Activated B cell treated with CpG ODN at 0.5 μM for 24 hours (primary cell): ENCODE measurements around the gene TBX21. TPM values are rescaled to one million over a fixed set of nuclear protein-coding genes. Genes with fewer than 3 reads are reported as not detected.
A peak's percentile ranks its signal among the peaks of the same experiment; 100 is the strongest.

Source experiments
- ATAC-seq: fragments of 200-7000 bp; cut with Tn5 transposase; one replicate; pipeline ENCODE4 v1.10.0; 2021; ENCODE audit warnings: low read depth, mild to moderate bottlenecking, moderate library complexity
- CTCF ChIA-PET: fragments of 350-600 bp; sonication (Branson Sonifier 250); formaldehyde crosslinking; loops from one replicate; lab custom pipeline; 2021; ENCODE audit warnings: antibody characterized with exemption; lab: Charles Lee
- POLR2A ChIA-PET: fragments of 350-600 bp; sonication (Branson Sonifier 250); formaldehyde crosslinking; loops from one replicate; lab custom pipeline; 2021; ENCODE audit warnings: antibody characterized with exemption; lab: Charles Lee
- DNase-seq: peaks from one replicate; pipeline ENCODE4 v3.0.0; 2022
- H3K27ac Mint-ChIP-seq: one replicate; pipeline ENCODE4 v1.8.0; 2020; ENCODE audit warnings: mixed read lengths
- H3K27me3 Mint-ChIP-seq: one replicate; pipeline ENCODE4 v1.8.0; 2021; ENCODE audit warnings: mixed read lengths
- H3K36me3 Mint-ChIP-seq: one replicate; pipeline ENCODE4 v1.8.0; 2021; ENCODE audit warnings: low read depth, mixed read lengths
- H3K4me1 Mint-ChIP-seq: one replicate; pipeline ENCODE4 v1.8.0; 2021; ENCODE audit warnings: mixed read lengths
- H3K4me3 Mint-ChIP-seq: one replicate; pipeline ENCODE4 v1.8.0; 2020; ENCODE audit warnings: mild to moderate bottlenecking, mixed read lengths
- H3K9me3 Mint-ChIP-seq: one replicate; pipeline ENCODE4 v1.8.0; 2020; ENCODE audit warnings: mixed read lengths
- intact Hi-C: fragments of 100-400 bp; cut with micrococcal nuclease; formaldehyde crosslinking; loops from one replicate; pipeline ENCODE4 v1.15.1; 2024
- total RNA-seq: library from RNA; stranded (reverse); gene quantifications from 2 replicates; pipeline ENCODE4 v1.2.3, GENCODE V29; 2022
- TF ChIP-seq, protein P1 (sequence below): fragments of 200-600 bp; IDR thresholded peaks from one replicate; pipeline ENCODE4 v1.8.0; 2022; ENCODE audit warnings: antibody characterized with exemption, mild to moderate bottlenecking

Gene TBX21
- total RNA-seq, 1 donor from 2014 or later: 3.8 TPM

DNA sequence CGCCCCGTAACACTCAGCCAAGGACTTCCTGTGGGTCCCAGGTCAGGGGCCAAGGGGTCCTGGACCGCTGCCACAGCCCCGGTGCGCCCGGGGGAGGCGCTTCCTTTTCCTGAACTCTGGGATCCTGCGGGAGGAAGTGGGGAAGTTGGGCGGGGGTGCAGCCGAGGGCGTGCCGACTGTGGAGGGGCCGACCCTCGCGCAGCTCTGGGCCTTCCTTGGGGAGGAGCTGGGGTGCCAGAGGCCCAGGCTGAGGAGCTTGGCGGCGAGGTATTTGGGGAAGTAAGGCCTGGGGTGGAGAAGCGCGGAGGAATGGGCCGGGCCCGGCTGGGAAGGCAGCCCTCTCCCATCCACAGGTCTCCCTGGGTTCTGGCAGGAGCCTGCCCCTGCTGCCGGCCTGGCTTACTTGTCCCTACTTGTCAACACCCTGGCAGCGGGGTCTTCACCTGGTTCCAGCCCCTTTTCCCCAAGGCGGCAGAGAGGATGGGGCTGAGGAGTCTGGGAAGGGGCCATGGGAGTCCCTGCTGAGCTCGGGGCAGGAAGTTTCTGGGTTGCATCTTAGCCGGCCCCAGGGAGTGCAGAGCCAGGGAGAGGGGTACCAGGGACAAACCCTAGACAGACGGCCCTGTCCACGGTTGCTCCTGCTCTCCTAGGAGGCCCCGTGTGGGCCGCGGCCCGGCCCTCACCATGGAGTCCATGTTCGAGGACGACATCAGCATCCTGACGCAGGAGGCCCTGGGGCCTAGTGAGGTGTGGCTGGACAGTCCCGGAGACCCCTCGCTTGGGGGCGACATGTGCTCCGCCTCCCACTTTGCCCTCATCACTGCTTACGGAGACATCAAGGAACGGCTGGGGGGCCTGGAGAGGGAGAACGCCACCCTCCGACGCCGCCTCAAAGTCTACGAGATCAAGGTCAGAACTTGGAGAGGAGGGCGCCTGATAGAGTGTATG is 37.3 kb upstream of the TBX21 start:
- H3K4me1 Mint-ChIP-seq: peaks cover 42% of the 10 kb centered on the region
- DNase-seq (peak; percentile 18), ATAC-seq (no peak)
- intact Hi-C loops: no loop called here
- H3K9me3 Mint-ChIP-seq: no peaks in the 10 kb centered on the region
- TF ChIP-seq, protein P1, sequence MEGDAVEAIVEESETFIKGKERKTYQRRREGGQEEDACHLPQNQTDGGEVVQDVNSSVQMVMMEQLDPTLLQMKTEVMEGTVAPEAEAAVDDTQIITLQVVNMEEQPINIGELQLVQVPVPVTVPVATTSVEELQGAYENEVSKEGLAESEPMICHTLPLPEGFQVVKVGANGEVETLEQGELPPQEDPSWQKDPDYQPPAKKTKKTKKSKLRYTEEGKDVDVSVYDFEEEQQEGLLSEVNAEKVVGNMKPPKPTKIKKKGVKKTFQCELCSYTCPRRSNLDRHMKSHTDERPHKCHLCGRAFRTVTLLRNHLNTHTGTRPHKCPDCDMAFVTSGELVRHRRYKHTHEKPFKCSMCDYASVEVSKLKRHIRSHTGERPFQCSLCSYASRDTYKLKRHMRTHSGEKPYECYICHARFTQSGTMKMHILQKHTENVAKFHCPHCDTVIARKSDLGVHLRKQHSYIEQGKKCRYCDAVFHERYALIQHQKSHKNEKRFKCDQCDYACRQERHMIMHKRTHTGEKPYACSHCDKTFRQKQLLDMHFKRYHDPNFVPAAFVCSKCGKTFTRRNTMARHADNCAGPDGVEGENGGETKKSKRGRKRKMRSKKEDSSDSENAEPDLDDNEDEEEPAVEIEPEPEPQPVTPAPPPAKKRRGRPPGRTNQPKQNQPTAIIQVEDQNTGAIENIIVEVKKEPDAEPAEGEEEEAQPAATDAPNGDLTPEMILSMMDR: no peak
- H3K4me3 Mint-ChIP-seq: peak overlapping the region; percentile 84
- ChIA-PET CTCF (interaction anchor here (1.0 to 4.8 kb wide), 2 partner anchors 9 to 31 kb away, joined by 3 to 19 read pairs; no protein-coding TSS in a partner anchor), POLR2A (interaction anchor here (0.6 to 2.3 kb wide), 5 partner anchors 25 to 1209 kb away, joined by 3 to 10 read pairs (median 4); partner anchors contain the start of gene TBX21)
- H3K36me3 Mint-ChIP-seq: no peaks in the 10 kb centered on the region
- H3K27me3 Mint-ChIP-seq: no peaks in the 10 kb centered on the region
- peak overlapping the region; percentile 69 for H3K27ac Mint-ChIP-seq

GRCh38 chr17:47696717-47697642 is 36.1 kb upstream of the TBX21 start:
- ATAC-seq: no peak
- H3K27me3 Mint-ChIP-seq: no peaks in the 10 kb centered on the region
- peak overlapping the region; percentile 43 for H3K27ac Mint-ChIP-seq
- no peaks in the 10 kb centered on the region for H3K36me3 Mint-ChIP-seq
- no peak overlapping the region for H3K4me3 Mint-ChIP-seq
- intact Hi-C loops: no loop called here
- H3K9me3 Mint-ChIP-seq: no peaks in the 10 kb centered on the region
- peaks cover 45% of the 10 kb centered on the region for H3K4me1 Mint-ChIP-seq
- DNase-seq: peak; percentile 15
- ChIA-PET POLR2A (interaction anchor here (0.6 to 1.1 kb wide), 2 partner anchors 28 to 48 kb away, joined by 3 to 5 read pairs; no protein-coding TSS in a partner anchor), CTCF (interaction anchor here (0.8 to 5.2 kb wide), 7 partner anchors 9 to 44 kb away, joined by 3 to 64 read pairs (median 9); partner anchors contain the start of gene TBX21)
- TF ChIP-seq, protein P1: no peak

GRCh38 chr17:47697906-47698711 is 34.9 kb upstream of the TBX21 start:
- ChIA-PET CTCF (interaction anchor here (0.8 to 5.2 kb wide), 11 partner anchors 10 to 92 kb away, joined by 3 to 64 read pairs (median 4); partner anchors contain the start of genes KPNB1 and TBX21), POLR2A (interaction anchor here (0.6 to 2.2 kb wide), 6 partner anchors 21 to 1146 kb away, joined by 3 to 10 read pairs (median 4); partner anchors contain the start of gene TBX21)
- ATAC-seq (no peak), DNase-seq (no peak)
- Mint-ChIP-seq H3K4me3 (no peak overlapping the region), H3K27ac (no peak overlapping the region), H3K9me3 (no peaks in the 10 kb centered on the region), H3K4me1 (peaks cover 45% of the 10 kb centered on the region), H3K27me3 (no peaks in the 10 kb centered on the region), H3K36me3 (no peaks in the 10 kb centered on the region)
- TF ChIP-seq, protein P1: no peak
- intact Hi-C loops: loop anchor here (2.0 kb wide), 2 partner anchors 19 to 93 kb away; no protein-coding TSS in a partner anchor

DNA sequence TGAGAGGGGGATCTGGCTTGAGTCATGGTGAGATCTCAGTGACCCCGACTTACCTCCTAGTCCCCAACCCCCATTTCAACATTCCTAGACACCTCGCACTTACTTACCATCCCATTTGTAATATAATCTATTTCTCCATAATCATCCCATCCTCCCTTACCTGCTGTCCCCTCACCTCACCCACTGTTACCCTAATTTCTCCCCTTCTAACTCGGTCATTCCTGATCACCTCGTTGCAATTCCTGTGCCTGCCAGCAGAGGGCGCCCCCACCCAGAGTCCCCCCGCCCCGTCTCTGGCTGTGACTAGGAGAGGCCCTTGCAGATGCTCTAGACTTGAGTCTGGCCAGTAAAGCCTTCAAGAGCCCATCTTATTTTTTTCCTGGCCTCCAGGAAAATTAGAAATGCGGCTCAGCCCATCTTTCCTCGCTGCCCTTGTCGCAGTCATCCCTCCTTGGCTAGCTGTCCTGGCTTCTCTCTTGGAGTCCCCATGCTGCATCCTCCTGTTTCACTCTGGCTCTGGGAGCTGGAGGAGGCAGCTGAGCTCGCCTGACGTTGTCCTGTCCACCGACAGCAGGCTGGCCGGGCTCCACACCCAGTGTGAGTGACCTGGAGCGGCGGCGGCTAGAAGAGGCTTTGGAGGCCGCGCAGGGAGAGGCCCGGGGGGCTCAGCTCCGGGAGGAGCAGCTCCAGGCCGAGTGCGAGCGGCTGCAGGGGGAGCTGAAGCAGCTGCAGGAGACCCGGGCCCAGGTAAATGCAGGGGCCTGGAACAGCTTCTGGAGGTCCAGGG is 34.1 kb upstream of the TBX21 start:
- Mint-ChIP-seq H3K4me3 (no peak overlapping the region), H3K4me1 (peaks cover 49% of the 10 kb centered on the region), H3K36me3 (no peaks in the 10 kb centered on the region), H3K9me3 (no peaks in the 10 kb centered on the region), H3K27ac (peak overlapping the region; percentile 56), H3K27me3 (no peaks in the 10 kb centered on the region)
- ChIA-PET POLR2A (interaction anchor here (1.3 to 2.2 kb wide), 2 partner anchors 28 to 34 kb away, joined by 10 to 16 read pairs; partner anchors contain the start of gene TBX21), CTCF (interaction anchor here (1.0 to 5.2 kb wide), 8 partner anchors 16 to 103 kb away, joined by 3 to 64 read pairs (median 10); partner anchors contain the start of gene TBX21)
- intact Hi-C loops: loop anchor here (1.0 to 2.0 kb wide), 6 partner anchors 18 to 103 kb away; partner anchors contain the start of gene TBX21
- ATAC-seq: peak; percentile 36
- peak; percentile 69 for DNase-seq
- TF ChIP-seq, protein P1: no peak
